Measurements from ENCODE around the gene SH2B3. TPM values are rescaled to one million over a fixed set of nuclear protein-coding genes. Genes with fewer than 3 reads are reported as not detected.
"Not testable (repeated sequence)": the region's sequence is repeated elsewhere in the genome, so short reads cannot be mapped to it uniquely, and the experiment has no call there.

Gene SH2B3
- total RNA-seq, 2 experiments from 2014 or later = 48.7 to 52.7 TPM

- no peak for DNase-seq
Measured at GRCh38 chr12:111457577-111457976, 51.9 kb downstream of the SH2B3 start.

GRCh38 chr12:111458546-111459172, 52.9 kb downstream of the SH2B3 start:
- H3K36me3 Mint-ChIP-seq (ENCODE audit: low read depth) = peaks cover 2% of the 10 kb centered on the region
- intact Hi-C loops (cut with micrococcal nuclease) = no loop called here
- no peak overlapping the region for H3K4me3 Mint-ChIP-seq
- ATAC-seq (no peak), DNase-seq (no peak)
- no peaks in the 10 kb centered on the region for H3K27me3 Mint-ChIP-seq
- no peak for TF ChIP-seq CTCF (IDR thresholded peaks at IDR 0.05)
- POLR2A ChIA-PET = interaction anchor here (1.2 kb wide), 1 partner anchor 10 kb away, joined by 3 read pairs; no protein-coding TSS in a partner anchor
- H3K27ac Mint-ChIP-seq = no peak overlapping the region
- no peaks in the 10 kb centered on the region for H3K9me3 Mint-ChIP-seq
- H3K4me1 Mint-ChIP-seq (ENCODE audit: low read depth) = peaks cover 2% of the 10 kb centered on the region
- CTCF ChIA-PET = interaction anchor here (1.7 to 6.3 kb wide), 3 partner anchors 7 to 62 kb away, joined by 4 to 46 read pairs (median 24); no protein-coding TSS in a partner anchor

More at GRCh38 chr12:111457577-111457976, 51.9 kb downstream of the SH2B3 start:
- Mint-ChIP-seq H3K4me3 (no peak overlapping the region), H3K27me3 (no peaks in the 10 kb centered on the region), H3K4me1 (ENCODE audit: low read depth) (peaks cover 2% of the 10 kb centered on the region), H3K9me3 (no peaks in the 10 kb centered on the region), H3K36me3 (ENCODE audit: low read depth) (peaks cover 2% of the 10 kb centered on the region), H3K27ac (no peak overlapping the region)
- no peak for ATAC-seq
- no peak for TF ChIP-seq CTCF (IDR thresholded peaks at IDR 0.05)
- intact Hi-C loops (cut with micrococcal nuclease) = no loop called here
- ChIA-PET CTCF (interaction anchor here (1.5 to 40.2 kb wide), 2 partner anchors 26 to 53 kb away, joined by 3 to 1222 read pairs; partner anchors contain the start of gene SH2B3), POLR2A (no interaction called here)

GRCh38 chr12:111460111-111460510, 54.4 kb downstream of the SH2B3 start:
- POLR2A ChIA-PET; H3K27ac Mint-ChIP-seq; ATAC-seq; H3K36me3 Mint-ChIP-seq (ENCODE audit: low read depth); H3K4me1 Mint-ChIP-seq (ENCODE audit: low read depth); intact Hi-C loops (cut with micrococcal nuclease); H3K4me3 Mint-ChIP-seq; DNase-seq; H3K9me3 Mint-ChIP-seq; H3K27me3 Mint-ChIP-seq: not testable (repeated sequence)
- CTCF ChIA-PET = interaction anchor here (1.4 to 6.3 kb wide), 4 partner anchors 9 to 76 kb away, joined by 3 to 46 read pairs (median 14); no protein-coding TSS in a partner anchor

GRCh38 chr12:111462210-111462769, 56.6 kb downstream of the SH2B3 start:
- Mint-ChIP-seq H3K27me3 (no peaks in the 10 kb centered on the region), H3K36me3 (ENCODE audit: low read depth) (no peaks in the 10 kb centered on the region), H3K9me3 (no peaks in the 10 kb centered on the region), H3K27ac (no peak overlapping the region), H3K4me1 (ENCODE audit: low read depth) (peaks cover 1% of the 10 kb centered on the region), H3K4me3 (no peak overlapping the region)
- DNase-seq (no peak), ATAC-seq (no peak)
- intact Hi-C loops (cut with micrococcal nuclease) = no loop called here
- ChIA-PET CTCF (interaction anchor here (1.4 to 6.3 kb wide), 3 partner anchors 11 to 525 kb away, joined by 3 to 46 read pairs (median 39); no protein-coding TSS in a partner anchor), POLR2A (interaction anchor here (0.6 to 1.5 kb wide), 2 partner anchors 50 to 128 kb away, joined by 3 read pairs; no protein-coding TSS in a partner anchor)
- TF ChIP-seq CTCF (IDR thresholded peaks at IDR 0.05) = no peak

GRCh38 chr12:111467092-111467856, 61.6 kb downstream of the SH2B3 start:
- Mint-ChIP-seq H3K4me1 (ENCODE audit: low read depth) (peaks cover 7% of the 10 kb centered on the region), H3K4me3 (no peak overlapping the region), H3K27ac (no peak overlapping the region), H3K9me3 (no peaks in the 10 kb centered on the region), H3K36me3 (ENCODE audit: low read depth) (peaks cover 11% of the 10 kb centered on the region), H3K27me3 (no peaks in the 10 kb centered on the region)
- TF ChIP-seq CTCF (IDR thresholded peaks at IDR 0.05) = no peak
- ATAC-seq (no peak), DNase-seq (no peak)
- ChIA-PET POLR2A (no interaction called here), CTCF (interaction anchor here (1.2 to 2.4 kb wide), 3 partner anchors 15 to 71 kb away, joined by 4 to 10 read pairs (median 8); no protein-coding TSS in a partner anchor)
- intact Hi-C loops (cut with micrococcal nuclease) = no loop called here

All from activated CD8-positive, alpha-beta T cell treated with anti-CD3 and anti-CD28 coated beads for 36 hours (primary cell).